Heart left ventricle (tissue), 16 donors: ENCODE measurements around the gene LRRC71. TPM values are rescaled to one million over a fixed set of nuclear protein-coding genes. Genes with fewer than 3 reads are reported as not detected.

Experiments used
- ATAC-seq, 4 donors: fragments of 200-7000 bp; cut with Tn5 transposase; one replicate each; pipeline ENCODE4 v1.9.1; 2020 to 2022; ENCODE audit warnings: moderate library complexity in 4 of 4, mild to moderate bottlenecking in 3 of 4, moderate number of reproducible peaks in 1 of 4
- DNase-seq, 5 donors: peaks; one replicate each; pipeline ENCODE4 v3.0.0-alpha.2; 2020
- H3K27ac ChIP-seq, 12 donors: fragments of 200-600 bp; sonication (generic) in 4 of 12; one replicate each; pipeline versions ENCODE4 v1.5.0 to v1.8.0; 2016 to 2022; ENCODE audit warnings: mild to moderate bottlenecking in 2 of 12
- H3K27me3 ChIP-seq, 9 donors: fragments of 200-600 bp; sonication (generic) in 2 of 9; one replicate each; pipeline versions ENCODE4 v1.5.1 to v1.8.0; 2016 to 2022; ENCODE audit warnings: mild to moderate bottlenecking in 3 of 9
- H3K36me3 ChIP-seq, 9 donors: fragments of 200-600 bp; sonication (generic) in 2 of 9; one replicate each; pipeline versions ENCODE4 v1.5.0 to v1.8.0; 2018 to 2022; ENCODE audit warnings: mild to moderate bottlenecking in 2 of 9
- H3K4me1 ChIP-seq, 12 donors: fragments of 200-600 bp; sonication (generic) in 4 of 12; one replicate each; pipeline versions ENCODE4 v1.5.0 to v1.8.0; 2016 to 2022; ENCODE audit warnings: mild to moderate bottlenecking in 3 of 12
- H3K4me3 ChIP-seq, 12 donors: fragments of 200-600 bp; sonication (generic) in 4 of 12; one replicate each; pipeline versions ENCODE4 v1.5.0 to v1.8.0; 2017 to 2022; ENCODE audit warnings: mild to moderate bottlenecking in 9 of 12, moderate library complexity in 4 of 12
- H3K9me3 ChIP-seq, 12 donors: fragments of 200-600 bp; sonication (generic) in 4 of 12; one replicate each; pipeline versions ENCODE4 v1.5.0 to v1.8.0; 2016 to 2022; ENCODE audit warnings: mild to moderate bottlenecking in 1 of 12
- CTCF ChIP-seq, 12 donors: fragments of 200-600 bp; sonication (generic) in 4 of 12; IDR thresholded peaks; one replicate each; pipeline versions ENCODE4 v1.5.0 to v1.8.0; 2018 to 2022; ENCODE audit warnings: antibody characterized with exemption in 12 of 12, mild to moderate bottlenecking in 5 of 12
- POLR2A ChIP-seq, 2 donors: fragments of 450-650 bp; IDR thresholded peaks; one replicate each; pipeline ENCODE4 v1.6.1; 2017; ENCODE audit warnings: antibody characterized with exemption in 2 of 2, mild to moderate bottlenecking in 2 of 2, moderate library complexity in 2 of 2
- WGBS, 4 donors: extraction: QIAGEN DNeasy Blood & Tissue Kit in 2 of 4; methylation state at CpG; one replicate each; pipeline versions ENCODE4 v1.1.5 to v1.1.7; 2013 to 2018; 5-methylcytosine and 5-hydroxymethylcytosine counted together
- intact Hi-C, 10 donors: fragments of 100-400 bp; cut with DNase I; formaldehyde crosslinking; loops; one replicate each; pipeline versions ENCODE4 v1.11.1 to v1.14.2; 2022
- long read RNA-seq, 3 donors: library from polyadenylated mRNA; unstranded; transcript quantifications; one replicate each; pipeline ENCODE4 v2.0.0, GENCODE V29; 2020 to 2021
- polyA plus RNA-seq, 2 donors: library from polyadenylated mRNA; stranded (reverse); fragments of 200-250 nt; gene quantifications; one replicate each; pipeline ENCODE4 v1.2.3, GENCODE V29; 2013
- total RNA-seq, 9 donors: library from RNA; depleted of rRNA in 2 of 9; stranded (reverse); fragments of >200 nt in 2 of 9; fragmentation: NEBNext Ultra II Directional in 3 of 9; extraction: Animal tissue kit (Norgen Biotek cat#: 25700) in 3 of 9; gene quantifications; one replicate each; pipeline versions ENCODE4 v1.1.0 to v1.2.4, GENCODE V29; 2016 to 2023
- donor health status: ischemic (EF 13 %, LVEDD 7.1; RV severe dilation, severe dysfunction).
- donor health status: healthy with polysubstance abuse.
- donor health status: DM: no; HTN: yes; CAD: no.
- donor health status: DM: no; HTN: no; CAD: no.
- donor health status: ischemic (EF 25% LVEDD 6.9; RV normal size, moderate dysfunction).
- donor health status: ischemic (EF 25% LVEDD 5.7; RV mildly dilated, moderate dysfunction).
- donor health status: healthy.
- donor health status: DM: yes; HTN: yes; CAD: no.
- donor health status: ischemic (EF 35%, LVEDD 5.7; RV mildly dilated, moderate dysfunction).
- donor health status: nonischemic (EF 11% LVEDD 7.7; RV severe dilation, severe dysfunction).
- donor health status: DM: yes; HTN: yes; CAD: no.
- donor health status: PGD.
- donor health status: ischemic (EF 29% LVEDD 5.4; RV normal size, mild dysfunction).
- donor health status: nonischemic (EF 23%, LVEDD 6.1; RV moderate dilation, normal function).

LRRC71 gene
- total RNA-seq (under 1 TPM in 1 of 9 donors, not detected in 8; 0.27 TPM), polyA plus RNA-seq (under 1 TPM; 0.06 to 0.42 TPM)
- long read RNA-seq, donor 1 = 0 reads
- long read RNA-seq, donor 2 = 0 reads
- long read RNA-seq, donor 3 = 0 reads

- DNase-seq (peak; percentile 84 to 91 (median 87)), ATAC-seq (peak; percentile 79 to 94 (median 94))
- 7 to 8% (median 7%) methylated on average over 38 to 71 of the region's 71 CpGs for WGBS, 4 donors
- H3K36me3 ChIP-seq = peaks cover 0 to 28% (median 12%) of the 10 kb centered on the region in 9 donors
- peaks cover 12 to 61% (median 49%) of the 10 kb centered on the region in 9 donors for H3K27me3 ChIP-seq
- intact Hi-C loops = loop anchor here in 9 of 10 donors (1.0 to 10.0 kb wide), 10 partner anchors 26 to 116 kb away; partner anchors contain the start of gene PEAR1 (in 2 of the 9)
- H3K27ac ChIP-seq = no peak within 1 kb of the TSS
- H3K4me3 ChIP-seq = peak within 1 kb of the TSS in 8 of 12 donors; percentile 6 to 30 (median 27)
- TF ChIP-seq CTCF (IDR thresholded peaks at IDR 0.05) (peak; percentile 82 to 98 (median 94)), POLR2A (IDR thresholded peaks at IDR 0.05) (no peak)
- H3K9me3 ChIP-seq = peaks cover 0 to 13% (median 2%) of the 10 kb centered on the region in 12 donors
- H3K4me1 ChIP-seq = peaks cover 4 to 26% (median 20%) of the 10 kb centered on the region in 12 donors
Measured at GRCh38 chr1:156920233-156921052, at the start of gene LRRC71. Gene LRRC71 (plus strand): TSS chr1:156920632. CDS start chr1:156920804, 172 bp downstream.

- H3K4me1 ChIP-seq = no peaks in the 10 kb centered on the region
- TF ChIP-seq POLR2A (IDR thresholded peaks at IDR 0.05) = no peak
- H3K36me3 ChIP-seq = no peaks in the 10 kb centered on the region
- H3K27me3 ChIP-seq = peaks cover 0 to 18% (median 0%) of the 10 kb centered on the region in 9 donors
- intact Hi-C loops = no loop called here
- H3K9me3 ChIP-seq = no peaks in the 10 kb centered on the region
- no peak overlapping the region for H3K4me3 ChIP-seq
- no peak overlapping the region for H3K27ac ChIP-seq
- ATAC-seq (no peak), DNase-seq (no peak)
- 94 to 98% (median 95%) methylated on average over 13 to 18 of the region's 18 CpGs for WGBS, 4 donors
Measured at GRCh38 chr1:156873659-156874058, 46.8 kb upstream of the LRRC71 start.

GRCh38 chr1:156874142-156874541, 46.3 kb upstream of the LRRC71 start:
- Histone ChIP-seq H3K36me3 (no peaks in the 10 kb centered on the region), H3K4me3 (no peak overlapping the region), H3K27ac (no peak overlapping the region), H3K9me3 (no peaks in the 10 kb centered on the region), H3K27me3 (peaks cover 0 to 18% (median 0%) of the 10 kb centered on the region in 9 donors), H3K4me1 (no peaks in the 10 kb centered on the region)
- no peak for TF ChIP-seq POLR2A (IDR thresholded peaks at IDR 0.05)
- TF ChIP-seq CTCF (IDR thresholded peaks at IDR 0.05) = no peak
- DNase-seq = no peak
- 72 to 89% (median 83%) methylated on average over 5 of the region's 5 CpGs for WGBS, 4 donors
- no peak for ATAC-seq
- intact Hi-C loops = no loop called here

- H3K27me3 ChIP-seq = peaks cover 0 to 18% (median 0%) of the 10 kb centered on the region in 9 donors
- TF ChIP-seq POLR2A (IDR thresholded peaks at IDR 0.05) = no peak
- TF ChIP-seq CTCF (IDR thresholded peaks at IDR 0.05) = no peak
- H3K36me3 ChIP-seq = no peaks in the 10 kb centered on the region
- ATAC-seq (no peak), DNase-seq (peak in 1 of 5 donors; percentile 46)
- H3K4me3 ChIP-seq = no peak overlapping the region
- intact Hi-C loops = no loop called here
- 72 to 80% (median 74%) methylated on average over 14 to 16 of the region's 16 CpGs for WGBS, 4 donors
- no peaks in the 10 kb centered on the region for H3K4me1 ChIP-seq
- H3K27ac ChIP-seq = no peak overlapping the region
- H3K9me3 ChIP-seq = no peaks in the 10 kb centered on the region
Measured at GRCh38 chr1:156874572-156875340, 45.7 kb upstream of the LRRC71 start.
